SK-N-SH (cell line): ENCODE measurements around the gene ARHGEF17. TPM values are rescaled to one million over a fixed set of nuclear protein-coding genes. Genes with fewer than 3 reads are reported as not detected.

Experiments used
- CTCF ChIA-PET: fragments of 300-600, 350-600 bp; formaldehyde crosslinking; extraction: SDS; loops from one replicate; lab custom pipeline; 2021; lab: Yijun Ruan, JAX
- POLR2A ChIA-PET: fragments of 350-600 bp; sonication (Branson Sonifier 250); formaldehyde crosslinking; extraction: SDS; loops from one replicate; lab custom pipeline; 2020; ENCODE audit warnings: antibody characterized with exemption, inconsistent platforms; lab: Yijun Ruan, JAX
- DNase-seq: peaks from one replicate; pipeline ENCODE4 v3.0.0; 2012
- H2AFZ ChIP-seq: fragments of 200-600 bp; sonication (generic); 2 replicates; pipeline ENCODE4 v1.8.1; 2016; ENCODE audit warnings: antibody characterized with exemption, mild to moderate bottlenecking, low read depth
- H3F3A ChIP-seq: fragments of 200-600 bp; sonication (generic); replicated peaks from 2 replicates; pipeline ENCODE3; 2016; ENCODE audit warnings: antibody characterized with exemption, mild to moderate bottlenecking; ENCODE audit not compliant: insufficient read depth
- H3K27ac ChIP-seq, 2 experiments: fragments of 200-500 bp in 1 of 2; fragments of 200-600 bp in 1 of 2; sonication (Bioruptor generic) in 1 of 2; sonication (generic), shearing (Covaris generic) in 1 of 2; 2 replicates each; pipeline versions ENCODE4 v1.5.1 to v1.6.1; 2014 to 2016; ENCODE audit warnings: low read depth in 2 of 2, inconsistent platforms in 1 of 2, low read length in 1 of 2, mild to moderate bottlenecking in 1 of 2, mixed read lengths in 1 of 2
- H3K27me3 ChIP-seq: fragments of 200-600 bp; sonication (generic), shearing (Covaris generic); 2 replicates; pipeline ENCODE4 v1.6.1; 2016; ENCODE audit warnings: mixed run types; ENCODE audit not compliant: insufficient read depth
- H3K36me3 ChIP-seq, 2 experiments: fragments of 200-500 bp in 1 of 2; fragments of 200-600 bp in 1 of 2; sonication (Bioruptor generic) in 1 of 2; sonication (generic) in 1 of 2; replicated peaks in 1 of 2; 2 replicates each; pipeline versions ENCODE3 to v1.5.1; 2014 to 2016; ENCODE audit warnings: low read length in 1 of 2, mild to moderate bottlenecking in 1 of 2; ENCODE audit not compliant: insufficient read depth in 2 of 2, control insufficient read depth in 1 of 2
- H3K4me1 ChIP-seq, 2 experiments: fragments of 200-500 bp in 1 of 2; fragments of 200-600 bp in 1 of 2; sonication (Bioruptor generic) in 1 of 2; sonication (generic), shearing (Covaris generic) in 1 of 2; 2 replicates each; pipeline versions ENCODE4 v1.5.1 to v1.6.1; 2014 to 2016; ENCODE audit warnings: low read depth in 1 of 2, low read length in 1 of 2, mixed run types in 1 of 2; ENCODE audit not compliant: insufficient read depth in 2 of 2, control insufficient read depth in 1 of 2
- H3K4me2 ChIP-seq: fragments of 200-600 bp; sonication (generic), shearing (Covaris generic); 2 replicates; pipeline ENCODE4 v1.6.1; 2017; ENCODE audit warnings: mixed run types
- H3K4me3 ChIP-seq, 2 experiments: fragments of 200-500 bp in 1 of 2; fragments of 200-600 bp in 1 of 2; sonication (Bioruptor generic) in 1 of 2; sonication (generic), shearing (Covaris generic) in 1 of 2; 2 replicates each; pipeline versions ENCODE4 v1.5.1 to v1.8.1; 2014 to 2016; ENCODE audit warnings: low read depth in 2 of 2, inconsistent platforms in 1 of 2, low read length in 1 of 2, mild to moderate bottlenecking in 1 of 2, mixed read lengths in 1 of 2, moderate library complexity in 1 of 2
- H3K79me2 ChIP-seq: fragments of 200-600 bp; sonication (generic); 2 replicates; pipeline ENCODE4 v1.8.1; 2017; ENCODE audit warnings: mild to moderate bottlenecking; ENCODE audit not compliant: insufficient read depth
- H3K9ac ChIP-seq: fragments of 200-600 bp; sonication (generic); 2 replicates; pipeline ENCODE4 v1.6.1; 2017; ENCODE audit warnings: mixed run types
- H3K9me2 ChIP-seq: fragments of 200-600 bp; sonication (generic); 2 replicates; pipeline ENCODE4 v1.6.1; 2017; ENCODE audit warnings: mixed run types
- H3K9me3 ChIP-seq: fragments of 200-600 bp; sonication (generic); 2 replicates; pipeline ENCODE4 v1.6.1; 2017; ENCODE audit warnings: mixed run types, mild to moderate bottlenecking, moderate library complexity
- H4K20me1 ChIP-seq: fragments of 200-600 bp; sonication (generic); 2 replicates; pipeline ENCODE4 v1.6.1; 2017; ENCODE audit warnings: mild to moderate bottlenecking, mixed run types; ENCODE audit not compliant: insufficient read depth
- CHD2 ChIP-seq: fragments of 150-350 bp; IDR thresholded peaks from 2 replicates; pipeline ENCODE4 v1.6.1; 2018; ENCODE audit warnings: low read length; ENCODE audit not compliant: partially characterized antibody
- EZH2phosphoT487 ChIP-seq: fragments of 200-600 bp; sonication (generic); IDR thresholded peaks from 2 replicates; pipeline ENCODE4 v1.6.1; 2017; ENCODE audit warnings: low read depth, mixed run types, mild to moderate bottlenecking, antibody characterized with exemption, moderate library complexity, borderline replicate concordance
- JUND ChIP-seq: IDR thresholded peaks from 2 replicates; pipeline ENCODE4 v1.4.0; 2012
- POLR2AphosphoS5 ChIP-seq: IDR thresholded peaks from 2 replicates; pipeline ENCODE4 v1.6.1; 2012; ENCODE audit warnings: low read depth, low read length
- RAD21 ChIP-seq: IDR thresholded peaks from 2 replicates; pipeline ENCODE4 v1.6.1; 2012; ENCODE audit warnings: mild to moderate bottlenecking, low read length
- RCOR1 ChIP-seq: fragments of 150-350 bp; IDR thresholded peaks from 2 replicates; pipeline ENCODE4 v1.6.1; 2017; ENCODE audit warnings: antibody characterized with exemption, low read length
- REST ChIP-seq: IDR thresholded peaks from 2 replicates; pipeline ENCODE4 v1.6.1; 2012; ENCODE audit warnings: mild to moderate bottlenecking, low read depth, low read length, moderate library complexity
- TCF12 ChIP-seq: IDR thresholded peaks from 2 replicates; pipeline ENCODE4 v1.4.0; 2012
- WGBS: methylation state at CpG from one replicate; pipeline ENCODE4 v1.1.6; 2017; ENCODE audit warnings: low lambda C conversion rate; 5-methylcytosine and 5-hydroxymethylcytosine counted together
- polyA plus RNA-seq, 3 experiments: library from polyadenylated mRNA; depleted of rRNA; stranded (reverse); fragments of >200 nt; gene quantifications; 2 replicates each; pipeline ENCODE4 v1.2.3, GENCODE V29; 2012
- TF ChIP-seq, protein P1 (sequence below): fragments of 200-600 bp; sonication (generic); IDR thresholded peaks from 2 replicates; pipeline ENCODE4 v1.6.1; 2017; ENCODE audit warnings: antibody characterized with exemption, mild to moderate bottlenecking, moderate library complexity
- TF ChIP-seq, protein P2 (sequence below): IDR thresholded peaks from 2 replicates; pipeline ENCODE4 v1.4.0; 2012; ENCODE audit warnings: low read depth, borderline replicate concordance

ARHGEF17 gene
- polyA plus RNA-seq, 1 of the 3 experiments (the other 2 are of a cell fraction): 45.9 TPM

GRCh38 chr11:73367482-73368024 lies 59.5 kb downstream of the ARHGEF17 start:
- H3F3A ChIP-seq: peaks cover 9% of the 10 kb centered on the region
- CTCF ChIA-PET: interaction anchor here (22.4 kb wide), 1 partner anchor 13 kb away, joined by 313 read pairs; no protein-coding TSS in a partner anchor
- no peaks in the 10 kb centered on the region for H4K20me1 ChIP-seq
- TF ChIP-seq CHD2 (no peak), POLR2AphosphoS5 (no peak), JUND (no peak), REST (no peak), EZH2phosphoT487 (no peak)
- peaks cover 0 to 13% of the 10 kb centered on the region in 2 experiments; a peak in 1 of 4 replicates for H3K4me1 ChIP-seq
- no peak overlapping the region for H3K27ac ChIP-seq
- H3K36me3 ChIP-seq: peaks cover 28 to 54% of the 10 kb centered on the region in 2 experiments
- POLR2A ChIA-PET: interaction anchor here (0.5 kb wide), 1 partner anchor 1669 kb away, joined by 4 read pairs; no protein-coding TSS in a partner anchor
- no peak overlapping the region for H2AFZ ChIP-seq
- no peak overlapping the region for H3K4me3 ChIP-seq
- no peaks in the 10 kb centered on the region for H3K9me3 ChIP-seq
- no peaks in the 10 kb centered on the region for H3K79me2 ChIP-seq
- no peak for DNase-seq
- WGBS: 100% methylated on average over 4 of the region's 20 CpGs
- no peak overlapping the region for H3K4me2 ChIP-seq
- no peak overlapping the region for H3K9ac ChIP-seq
- H3K9me2 ChIP-seq: no peaks in the 10 kb centered on the region
- no peaks in the 10 kb centered on the region for H3K27me3 ChIP-seq

DNA sequence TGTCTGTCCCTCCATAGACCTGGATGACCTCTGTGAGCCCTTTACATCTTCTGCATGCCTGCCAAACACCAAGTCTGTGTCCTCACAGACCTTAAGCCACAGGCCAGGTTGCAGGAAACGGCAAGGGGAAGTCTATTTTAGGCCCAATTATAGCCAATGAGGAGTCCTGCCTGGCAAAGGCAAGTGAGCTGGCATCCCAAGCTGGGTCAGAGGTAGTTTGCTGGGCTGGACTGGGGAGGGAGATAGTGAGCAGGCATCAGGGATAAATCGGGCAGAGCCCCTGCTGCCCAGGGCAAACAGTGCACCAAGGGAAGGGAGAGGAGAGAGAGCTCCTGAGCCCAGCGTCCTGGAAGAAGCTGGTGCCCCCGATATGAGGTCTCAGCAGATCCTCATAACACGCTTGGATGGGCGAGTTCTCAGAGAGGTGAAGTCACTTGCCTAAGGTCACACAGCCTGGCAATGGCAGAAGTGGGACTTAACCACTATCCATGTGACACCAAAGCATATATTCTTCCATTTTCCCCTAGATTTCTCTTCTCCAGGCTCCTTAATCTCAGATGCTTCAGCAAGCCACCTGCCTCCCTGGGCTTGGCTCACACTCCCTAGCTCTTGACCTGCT lies 64.4 kb downstream of the ARHGEF17 start:
- peaks cover 3 to 16% of the 10 kb centered on the region in 2 experiments; a peak in 1 of 4 replicates for H3K4me1 ChIP-seq
- H4K20me1 ChIP-seq: no peaks in the 10 kb centered on the region
- no peak overlapping the region for H3K4me3 ChIP-seq
- ChIA-PET CTCF (interaction anchor here (1.0 to 22.4 kb wide), 10 partner anchors 8 to 290 kb away, joined by 3 to 313 read pairs (median 5); no protein-coding TSS in a partner anchor), POLR2A (no interaction called here)
- H3K79me2 ChIP-seq: peaks cover 9% of the 10 kb centered on the region
- no peak overlapping the region for H3K9ac ChIP-seq
- H3K4me2 ChIP-seq: no peak overlapping the region
- no peaks in the 10 kb centered on the region for H3K9me2 ChIP-seq
- no peak overlapping the region for H2AFZ ChIP-seq
- H3K36me3 ChIP-seq: peaks cover 0 to 13% of the 10 kb centered on the region in 2 experiments
- TF ChIP-seq RCOR1: no peak
- TF ChIP-seq, protein P1, sequence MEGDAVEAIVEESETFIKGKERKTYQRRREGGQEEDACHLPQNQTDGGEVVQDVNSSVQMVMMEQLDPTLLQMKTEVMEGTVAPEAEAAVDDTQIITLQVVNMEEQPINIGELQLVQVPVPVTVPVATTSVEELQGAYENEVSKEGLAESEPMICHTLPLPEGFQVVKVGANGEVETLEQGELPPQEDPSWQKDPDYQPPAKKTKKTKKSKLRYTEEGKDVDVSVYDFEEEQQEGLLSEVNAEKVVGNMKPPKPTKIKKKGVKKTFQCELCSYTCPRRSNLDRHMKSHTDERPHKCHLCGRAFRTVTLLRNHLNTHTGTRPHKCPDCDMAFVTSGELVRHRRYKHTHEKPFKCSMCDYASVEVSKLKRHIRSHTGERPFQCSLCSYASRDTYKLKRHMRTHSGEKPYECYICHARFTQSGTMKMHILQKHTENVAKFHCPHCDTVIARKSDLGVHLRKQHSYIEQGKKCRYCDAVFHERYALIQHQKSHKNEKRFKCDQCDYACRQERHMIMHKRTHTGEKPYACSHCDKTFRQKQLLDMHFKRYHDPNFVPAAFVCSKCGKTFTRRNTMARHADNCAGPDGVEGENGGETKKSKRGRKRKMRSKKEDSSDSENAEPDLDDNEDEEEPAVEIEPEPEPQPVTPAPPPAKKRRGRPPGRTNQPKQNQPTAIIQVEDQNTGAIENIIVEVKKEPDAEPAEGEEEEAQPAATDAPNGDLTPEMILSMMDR: peak; percentile 36; the same call in 1 of the 2 replicates
- TF ChIP-seq, protein P2, sequence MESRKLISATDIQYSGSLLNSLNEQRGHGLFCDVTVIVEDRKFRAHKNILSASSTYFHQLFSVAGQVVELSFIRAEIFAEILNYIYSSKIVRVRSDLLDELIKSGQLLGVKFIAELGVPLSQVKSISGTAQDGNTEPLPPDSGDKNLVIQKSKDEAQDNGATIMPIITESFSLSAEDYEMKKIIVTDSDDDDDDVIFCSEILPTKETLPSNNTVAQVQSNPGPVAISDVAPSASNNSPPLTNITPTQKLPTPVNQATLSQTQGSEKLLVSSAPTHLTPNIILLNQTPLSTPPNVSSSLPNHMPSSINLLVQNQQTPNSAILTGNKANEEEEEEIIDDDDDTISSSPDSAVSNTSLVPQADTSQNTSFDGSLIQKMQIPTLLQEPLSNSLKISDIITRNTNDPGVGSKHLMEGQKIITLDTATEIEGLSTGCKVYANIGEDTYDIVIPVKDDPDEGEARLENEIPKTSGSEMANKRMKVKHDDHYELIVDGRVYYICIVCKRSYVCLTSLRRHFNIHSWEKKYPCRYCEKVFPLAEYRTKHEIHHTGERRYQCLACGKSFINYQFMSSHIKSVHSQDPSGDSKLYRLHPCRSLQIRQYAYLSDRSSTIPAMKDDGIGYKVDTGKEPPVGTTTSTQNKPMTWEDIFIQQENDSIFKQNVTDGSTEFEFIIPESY: no peak
- TF ChIP-seq POLR2AphosphoS5: peak; percentile 31; the same call in 1 of the 2 replicates
- TF ChIP-seq RAD21: no peak; the same call in 1 of the 2 replicates
- no peak for TF ChIP-seq TCF12
- TF ChIP-seq REST: no peak
- WGBS: 45% methylated on average over 5 of the region's 6 CpGs
- H3K27me3 ChIP-seq: no peaks in the 10 kb centered on the region
- peaks cover 11% of the 10 kb centered on the region for H3F3A ChIP-seq
- no peak overlapping the region for H3K27ac ChIP-seq
- DNase-seq: no peak
- H3K9me3 ChIP-seq: no peaks in the 10 kb centered on the region
